ENCODE data around the gene MTMR1.

The MTMR1 gene

DNA sequence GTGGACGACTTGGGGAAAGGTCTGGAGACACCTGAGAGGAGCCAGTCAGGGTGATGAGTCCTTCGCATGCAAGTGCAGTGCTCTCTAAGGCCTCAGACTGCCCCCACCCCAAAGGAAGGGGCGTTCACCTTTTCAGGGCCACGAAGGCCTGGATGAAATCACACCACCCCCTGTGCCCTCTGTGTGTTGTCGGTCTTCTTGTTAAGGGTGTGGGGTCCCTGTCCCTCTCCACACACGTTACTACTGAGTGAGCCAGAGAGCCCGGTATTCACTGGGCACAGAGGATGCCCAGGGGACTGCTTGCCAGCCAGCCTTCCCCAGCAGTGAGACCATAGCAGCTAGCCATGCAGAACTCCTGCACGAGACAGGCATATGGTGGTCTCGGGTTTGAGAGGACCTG, 72.0 kb downstream of the MTMR1 start:
- no peaks in the 10 kb centered on the region for H3K4me1 ChIP-seq (ENCODE audit: control insufficient read depth, low read depth, low read length)

DNA sequence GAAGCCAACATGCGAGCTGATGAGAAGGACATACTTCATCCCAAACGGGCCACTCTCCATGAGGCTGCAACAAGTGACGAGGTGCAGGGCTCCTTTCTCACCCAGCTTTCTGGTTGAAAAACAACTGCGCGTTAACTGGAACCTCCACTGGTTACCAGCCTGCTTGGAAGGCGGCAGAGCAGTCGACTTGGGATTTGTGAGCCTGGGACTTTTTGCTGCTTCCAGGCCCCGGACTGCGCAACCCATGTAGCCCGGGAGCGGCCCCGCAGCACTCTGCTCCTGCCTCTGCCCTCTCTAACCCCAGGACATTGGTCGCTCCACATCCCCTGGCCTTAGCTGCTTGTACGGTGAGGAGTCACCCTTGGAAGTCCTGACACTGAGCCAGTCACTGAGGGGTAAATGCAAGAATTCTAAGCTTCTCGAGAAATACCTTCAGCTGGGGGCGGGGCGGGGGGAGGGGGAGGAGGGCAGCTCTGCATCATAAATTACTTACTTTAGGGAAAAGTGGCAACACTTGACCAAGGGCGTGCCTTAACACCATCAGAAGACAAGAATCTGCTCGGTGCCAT, 72.7 kb downstream of the MTMR1 start:
- Histone ChIP-seq H3K36me3 (ENCODE audit: control insufficient read depth, low read depth, low read length) (no peaks in the 10 kb centered on the region), H3K9ac (ENCODE audit: low read length) (no peak overlapping the region), H3K4me3 (ENCODE audit: low read length) (no peak overlapping the region), H3K27me3 (ENCODE audit: control insufficient read depth, insufficient read depth, low read length) (no peaks in the 10 kb centered on the region), H3K27ac (ENCODE audit: low read length) (no peak overlapping the region), H3K9me3 (ENCODE audit: control insufficient read depth, low read depth, low read length) (peaks cover 10% of the 10 kb centered on the region), H3K4me1 (ENCODE audit: control insufficient read depth, low read depth, low read length) (no peaks in the 10 kb centered on the region)

More for the DNA sequence above, 72.0 kb downstream of the MTMR1 start:
- Histone ChIP-seq H3K27me3 (ENCODE audit: control insufficient read depth, insufficient read depth, low read length) (no peaks in the 10 kb centered on the region), H3K36me3 (ENCODE audit: control insufficient read depth, low read depth, low read length) (no peaks in the 10 kb centered on the region), H3K9ac (ENCODE audit: low read length) (no peak overlapping the region), H3K27ac (ENCODE audit: low read length) (no peak overlapping the region), H3K4me3 (ENCODE audit: low read length) (no peak overlapping the region), H3K9me3 (ENCODE audit: control insufficient read depth, low read depth, low read length) (peaks cover 10% of the 10 kb centered on the region)

DNA sequence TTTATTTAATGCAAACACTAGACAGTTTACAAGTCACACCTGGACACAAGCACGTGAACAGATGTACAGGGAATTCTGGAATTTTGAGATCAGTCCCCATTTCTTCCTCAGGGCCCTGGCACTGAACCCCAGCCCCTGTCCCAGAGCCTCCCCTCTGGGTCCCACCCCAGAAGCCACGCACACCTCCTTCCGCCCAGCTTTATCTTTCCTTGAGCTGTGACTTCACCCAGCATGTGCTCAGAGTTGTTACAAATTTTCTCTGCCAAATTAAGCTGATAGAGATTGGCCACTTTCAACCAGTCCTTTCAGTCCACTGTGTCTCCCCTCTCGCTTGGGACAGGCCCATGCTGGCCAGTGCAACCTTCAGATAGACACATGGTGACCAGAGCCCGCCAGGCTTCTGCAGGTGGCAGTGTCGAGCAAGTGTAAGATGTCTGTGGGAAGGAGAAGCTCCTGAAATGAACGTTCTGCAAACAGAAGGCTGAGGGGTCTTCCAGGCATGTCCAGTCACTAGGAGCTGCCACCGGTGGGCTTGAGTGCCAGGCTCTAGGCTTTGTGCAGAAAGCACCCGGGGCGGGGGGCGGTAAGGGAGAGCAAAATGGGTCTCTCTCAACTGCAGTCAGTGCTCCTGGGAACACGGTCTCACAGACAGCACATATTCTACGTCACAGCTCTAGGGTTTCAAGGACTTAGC, 73.3 kb downstream of the MTMR1 start:
- Histone ChIP-seq H3K4me3 (ENCODE audit: low read length) (no peak overlapping the region), H3K36me3 (ENCODE audit: control insufficient read depth, low read depth, low read length) (no peaks in the 10 kb centered on the region), H3K27ac (ENCODE audit: low read length) (no peak overlapping the region)

DNA sequence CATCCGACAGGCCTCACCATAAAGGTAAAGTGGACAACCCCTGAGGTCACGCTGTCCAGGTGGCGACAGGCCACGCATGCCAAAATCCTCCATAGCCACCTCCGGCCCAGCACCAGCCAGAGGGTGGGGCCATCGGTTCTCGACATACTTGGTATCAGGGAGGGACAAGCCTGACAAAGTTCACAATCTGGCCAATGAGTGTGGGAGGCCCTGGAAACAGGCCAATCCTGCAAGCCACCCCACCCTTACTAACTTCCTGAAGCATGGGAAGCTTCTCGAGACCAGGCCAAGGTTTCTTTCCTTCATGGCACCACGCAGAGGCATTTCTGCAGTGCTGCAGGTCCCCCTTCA, 73.8 kb downstream of the MTMR1 start:
- H3K4me1 ChIP-seq (ENCODE audit: control insufficient read depth, low read depth, low read length) = no peaks in the 10 kb centered on the region
- H3K27me3 ChIP-seq (ENCODE audit: control insufficient read depth, insufficient read depth, low read length) = no peaks in the 10 kb centered on the region
- no peak overlapping the region for H3K9ac ChIP-seq (ENCODE audit: low read length)
- H3K27ac ChIP-seq (ENCODE audit: low read length) = no peak overlapping the region
- H3K4me3 ChIP-seq (ENCODE audit: low read length) = no peak overlapping the region
- peaks cover 10% of the 10 kb centered on the region for H3K9me3 ChIP-seq (ENCODE audit: control insufficient read depth, low read depth, low read length)
- no peaks in the 10 kb centered on the region for H3K36me3 ChIP-seq (ENCODE audit: control insufficient read depth, low read depth, low read length)

More for the DNA sequence above, 73.3 kb downstream of the MTMR1 start:
- H3K9ac ChIP-seq (ENCODE audit: low read length) = no peak overlapping the region
- peaks cover 10% of the 10 kb centered on the region for H3K9me3 ChIP-seq (ENCODE audit: control insufficient read depth, low read depth, low read length)
- H3K27me3 ChIP-seq (ENCODE audit: control insufficient read depth, insufficient read depth, low read length) = no peaks in the 10 kb centered on the region
- no peaks in the 10 kb centered on the region for H3K4me1 ChIP-seq (ENCODE audit: control insufficient read depth, low read depth, low read length)

DNA sequence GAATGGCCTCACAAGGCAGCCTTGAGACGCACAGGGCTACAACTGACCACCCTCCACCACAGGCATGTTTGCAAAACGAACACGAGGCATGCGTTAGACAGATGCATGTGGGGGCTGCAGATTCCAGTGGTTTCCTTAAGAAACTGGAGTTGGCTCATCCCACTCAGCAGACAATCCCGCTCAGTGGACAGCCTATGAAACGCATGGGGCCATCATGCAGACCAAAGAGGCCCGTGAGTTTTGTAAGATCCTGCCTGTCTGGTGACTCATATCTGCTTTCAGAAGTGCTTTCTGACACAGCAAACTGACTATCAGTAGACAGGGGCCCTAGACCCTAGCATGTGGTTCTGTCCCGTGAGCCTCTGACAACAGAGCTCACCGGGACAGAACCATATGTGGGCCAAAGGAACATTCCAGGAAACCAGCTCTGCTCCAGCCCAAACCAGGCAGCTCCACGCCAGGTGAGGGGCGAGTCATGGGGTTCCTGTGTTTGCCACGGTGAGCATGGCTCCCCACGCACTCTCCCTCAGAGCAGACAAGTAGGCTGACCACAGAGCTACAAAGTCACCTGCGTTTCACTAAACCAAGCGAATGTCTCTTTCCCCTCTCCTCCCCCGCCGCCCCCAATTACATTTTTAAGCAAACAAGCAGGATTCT, 74.4 kb downstream of the MTMR1 start:
- no peaks in the 10 kb centered on the region for H3K4me1 ChIP-seq (ENCODE audit: control insufficient read depth, low read depth, low read length)
- no peaks in the 10 kb centered on the region for H3K27me3 ChIP-seq (ENCODE audit: control insufficient read depth, insufficient read depth, low read length)

DNA sequence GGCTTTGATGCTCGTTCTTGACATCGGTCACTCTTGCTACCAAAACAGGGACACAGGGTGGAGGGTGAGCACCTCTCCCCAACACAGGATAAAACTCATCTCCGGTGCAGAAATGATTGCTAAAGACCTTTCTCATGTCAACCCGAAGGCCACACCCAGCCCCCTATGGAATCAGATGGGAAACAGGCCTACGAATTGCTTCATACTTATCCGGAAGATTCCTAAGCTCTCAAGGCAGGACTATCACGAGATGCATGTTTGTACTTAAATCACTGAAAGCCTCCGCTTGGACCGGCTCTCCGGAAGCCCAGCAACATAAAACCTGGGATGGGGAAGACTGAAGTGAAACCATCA, 74.9 kb downstream of the MTMR1 start:
- H3K4me1 ChIP-seq (ENCODE audit: control insufficient read depth, low read depth, low read length) = no peaks in the 10 kb centered on the region
- no peak overlapping the region for H3K4me3 ChIP-seq (ENCODE audit: low read length)
- H3K27ac ChIP-seq (ENCODE audit: low read length) = no peak overlapping the region
- peaks cover 10% of the 10 kb centered on the region for H3K9me3 ChIP-seq (ENCODE audit: control insufficient read depth, low read depth, low read length)
- H3K36me3 ChIP-seq (ENCODE audit: control insufficient read depth, low read depth, low read length) = no peaks in the 10 kb centered on the region
- H3K27me3 ChIP-seq (ENCODE audit: control insufficient read depth, insufficient read depth, low read length) = no peaks in the 10 kb centered on the region
- H3K9ac ChIP-seq (ENCODE audit: low read length) = no peak overlapping the region

More for the DNA sequence above, 74.4 kb downstream of the MTMR1 start:
- H3K27ac ChIP-seq (ENCODE audit: low read length) = no peak overlapping the region
- H3K4me3 ChIP-seq (ENCODE audit: low read length) = no peak overlapping the region
- no peaks in the 10 kb centered on the region for H3K36me3 ChIP-seq (ENCODE audit: control insufficient read depth, low read depth, low read length)
- H3K9me3 ChIP-seq (ENCODE audit: control insufficient read depth, low read depth, low read length) = peaks cover 10% of the 10 kb centered on the region
- H3K9ac ChIP-seq (ENCODE audit: low read length) = no peak overlapping the region

DNA sequence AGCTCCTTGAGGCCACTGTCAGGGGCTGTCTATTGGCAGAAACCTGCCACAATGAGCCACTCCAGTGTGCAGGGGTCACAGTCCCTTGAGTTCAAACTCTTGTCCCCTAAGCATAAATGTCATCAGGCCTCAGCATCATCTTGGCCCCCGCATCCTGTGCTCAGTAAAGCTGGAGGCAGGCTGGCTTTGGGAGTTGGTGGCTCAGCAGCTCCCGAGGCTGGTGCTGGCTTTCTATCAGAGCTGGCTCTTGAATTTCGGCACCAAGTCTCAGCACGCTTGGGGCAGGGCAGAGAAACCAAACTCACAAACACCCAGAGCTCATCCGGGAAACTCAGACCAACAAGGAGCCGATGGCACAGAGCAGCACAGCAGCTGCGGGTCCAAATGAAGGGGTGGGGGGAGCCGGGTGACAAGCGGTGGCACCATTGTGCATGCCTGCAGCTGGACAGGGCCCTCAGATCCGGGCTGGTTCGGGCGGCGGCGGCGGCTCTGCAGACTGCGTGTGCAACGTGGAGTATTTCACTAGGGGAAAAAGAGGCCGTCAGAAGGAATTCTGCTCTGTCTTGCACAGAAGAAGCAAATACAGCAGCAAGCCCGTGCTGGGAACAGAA, 75.5 kb downstream of the MTMR1 start:
- Histone ChIP-seq H3K27me3 (ENCODE audit: control insufficient read depth, insufficient read depth, low read length) (no peaks in the 10 kb centered on the region), H3K9me3 (ENCODE audit: control insufficient read depth, low read depth, low read length) (peaks cover 8% of the 10 kb centered on the region), H3K9ac (ENCODE audit: low read length) (no peak overlapping the region), H3K27ac (ENCODE audit: low read length) (no peak overlapping the region), H3K4me1 (ENCODE audit: control insufficient read depth, low read depth, low read length) (no peaks in the 10 kb centered on the region), H3K36me3 (ENCODE audit: control insufficient read depth, low read depth, low read length) (no peaks in the 10 kb centered on the region), H3K4me3 (ENCODE audit: low read length) (no peak overlapping the region)

DNA sequence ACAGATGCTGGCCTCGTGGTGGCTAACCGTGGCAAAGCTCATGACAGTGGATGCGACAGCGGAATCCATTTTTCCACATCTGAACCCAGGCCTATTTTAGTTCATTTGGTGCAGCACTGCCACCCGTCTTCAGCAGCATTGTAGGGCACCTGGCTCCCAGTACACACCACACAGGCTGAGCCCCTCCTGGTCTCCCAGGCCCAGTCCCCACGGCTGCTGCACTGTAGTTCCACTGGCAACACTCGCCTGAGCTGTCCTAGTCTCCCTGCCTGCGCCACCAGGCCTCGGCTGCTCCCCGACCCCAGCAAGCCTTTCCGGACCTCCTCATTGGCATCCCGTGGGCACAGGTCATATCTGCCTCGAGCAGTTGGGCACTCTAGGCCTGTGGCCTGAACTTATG, 76.2 kb downstream of the MTMR1 start:
- no peak overlapping the region for H3K27ac ChIP-seq (ENCODE audit: low read length)
- H3K36me3 ChIP-seq (ENCODE audit: control insufficient read depth, low read depth, low read length) = no peaks in the 10 kb centered on the region
- H3K27me3 ChIP-seq (ENCODE audit: control insufficient read depth, insufficient read depth, low read length) = no peaks in the 10 kb centered on the region
- no peak overlapping the region for H3K4me3 ChIP-seq (ENCODE audit: low read length)
- H3K9me3 ChIP-seq (ENCODE audit: control insufficient read depth, low read depth, low read length) = peaks cover 6% of the 10 kb centered on the region
- no peak overlapping the region for H3K9ac ChIP-seq (ENCODE audit: low read length)
- no peaks in the 10 kb centered on the region for H3K4me1 ChIP-seq (ENCODE audit: control insufficient read depth, low read depth, low read length)

DNA sequence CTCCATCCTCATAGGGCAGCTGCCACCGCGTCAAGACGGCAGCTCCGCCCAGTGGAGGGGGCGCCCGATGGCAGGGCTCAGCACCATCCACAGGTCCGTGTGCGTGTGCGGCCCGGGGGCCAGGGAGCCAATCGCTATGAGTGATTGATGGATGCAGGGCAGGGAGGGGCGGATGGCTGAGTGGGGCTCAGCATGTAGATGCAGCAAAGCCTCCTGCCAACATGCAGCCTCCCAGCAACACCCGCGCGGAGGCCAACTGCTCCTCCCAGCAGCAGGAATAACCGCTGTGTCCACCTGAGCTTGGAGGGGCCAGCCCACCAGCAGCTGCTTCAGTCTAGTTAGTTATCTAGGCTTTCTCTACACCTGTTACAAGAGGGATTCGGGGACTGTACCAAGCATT, 77.4 kb downstream of the MTMR1 start:
- no peak overlapping the region for H3K9ac ChIP-seq (ENCODE audit: low read length)
- H3K9me3 ChIP-seq (ENCODE audit: control insufficient read depth, low read depth, low read length) = peaks cover 4% of the 10 kb centered on the region
- H3K27ac ChIP-seq (ENCODE audit: low read length) = no peak overlapping the region
- no peaks in the 10 kb centered on the region for H3K27me3 ChIP-seq (ENCODE audit: control insufficient read depth, insufficient read depth, low read length)
- H3K4me3 ChIP-seq (ENCODE audit: low read length) = no peak overlapping the region
- H3K4me1 ChIP-seq (ENCODE audit: control insufficient read depth, low read depth, low read length) = no peaks in the 10 kb centered on the region
- H3K36me3 ChIP-seq (ENCODE audit: control insufficient read depth, low read depth, low read length) = no peaks in the 10 kb centered on the region

DNA sequence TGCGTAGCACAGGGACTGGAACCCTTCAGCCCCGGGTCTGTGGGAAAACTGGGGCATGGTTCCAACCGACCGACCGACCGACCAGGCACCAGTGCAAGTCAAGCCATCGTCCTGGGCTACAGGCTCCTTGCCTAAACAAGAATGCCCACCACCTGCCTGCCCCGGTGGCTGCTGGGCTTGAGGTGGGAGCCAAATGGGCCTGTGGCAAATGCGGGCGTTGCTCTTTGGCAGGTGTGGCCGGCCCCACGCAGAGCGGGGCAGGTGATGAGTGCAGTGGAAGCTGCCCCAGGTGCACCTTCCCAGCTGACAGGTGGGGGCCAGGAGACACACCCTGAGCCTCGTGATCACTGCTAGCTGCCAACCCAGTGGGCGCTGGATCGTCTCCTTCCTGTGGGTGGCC, 77.9 kb downstream of the MTMR1 start:
- Histone ChIP-seq H3K9ac (ENCODE audit: low read length) (no peak overlapping the region), H3K27me3 (ENCODE audit: control insufficient read depth, insufficient read depth, low read length) (no peaks in the 10 kb centered on the region), H3K27ac (ENCODE audit: low read length) (no peak overlapping the region), H3K9me3 (ENCODE audit: control insufficient read depth, low read depth, low read length) (peaks cover 3% of the 10 kb centered on the region), H3K4me3 (ENCODE audit: low read length) (no peak overlapping the region), H3K4me1 (ENCODE audit: control insufficient read depth, low read depth, low read length) (no peaks in the 10 kb centered on the region), H3K36me3 (ENCODE audit: control insufficient read depth, low read depth, low read length) (no peaks in the 10 kb centered on the region)

DNA sequence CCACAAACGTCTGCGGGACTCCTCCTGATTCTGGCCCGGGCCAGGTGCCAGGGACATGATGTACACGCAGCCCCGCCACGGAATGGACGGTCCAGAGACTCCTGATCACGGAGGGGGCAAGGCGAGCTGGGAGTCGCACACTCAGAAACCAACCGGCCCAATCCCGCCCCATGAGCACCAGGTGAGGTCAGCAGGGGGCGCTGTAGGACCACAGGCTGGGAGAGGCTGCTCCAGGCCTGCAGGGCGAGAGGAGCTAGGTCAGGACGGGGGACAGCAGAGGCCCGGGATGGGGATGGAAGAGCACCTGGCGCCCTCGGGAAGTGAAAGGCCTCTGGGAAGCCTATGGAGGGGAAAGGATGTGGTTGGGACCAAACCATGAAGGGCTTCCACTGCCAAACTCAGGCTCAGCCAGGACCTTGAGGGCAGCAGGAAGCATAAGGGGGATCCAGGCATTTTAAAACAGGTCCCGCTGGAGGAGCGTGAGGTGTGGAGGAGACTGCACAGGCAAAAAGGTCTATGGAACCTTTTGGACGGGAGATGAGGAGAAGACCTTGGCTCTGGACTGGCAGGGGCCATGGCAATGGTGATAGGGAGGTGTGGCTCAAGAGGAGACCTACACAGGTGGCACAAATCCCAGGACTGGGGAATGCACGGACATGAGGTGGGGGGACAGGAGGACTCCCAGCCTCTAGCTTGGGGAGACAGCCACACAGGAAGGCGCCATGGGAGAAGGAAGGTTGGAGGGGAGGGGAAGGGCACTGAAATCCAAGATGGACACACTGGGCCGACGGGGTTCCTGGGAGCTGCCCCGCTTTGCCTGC, 79.2 kb downstream of the MTMR1 start:
- H3K4me3 ChIP-seq (ENCODE audit: low read length) = no peak overlapping the region
- H3K27me3 ChIP-seq (ENCODE audit: control insufficient read depth, insufficient read depth, low read length) = no peaks in the 10 kb centered on the region
- no peaks in the 10 kb centered on the region for H3K36me3 ChIP-seq (ENCODE audit: control insufficient read depth, low read depth, low read length)
- H3K27ac ChIP-seq (ENCODE audit: low read length) = no peak overlapping the region
- H3K4me1 ChIP-seq (ENCODE audit: control insufficient read depth, low read depth, low read length) = no peaks in the 10 kb centered on the region
- no peak overlapping the region for H3K9ac ChIP-seq (ENCODE audit: low read length)
- peaks cover 3% of the 10 kb centered on the region for H3K9me3 ChIP-seq (ENCODE audit: control insufficient read depth, low read depth, low read length)
